HL-60/S4 (cell line): ENCODE results near the gene PPY.

Experiments
- in situ Hi-C: fragments of 300-500 bp; cut with MboI; formaldehyde crosslinking; loops from 2 replicates; pipeline ENCODE4 v1.14.3; 2022; ENCODE audit warnings: low sequenced_read_pairs

Gene PPY

GRCh38 chr17:43935204-43935925 is 6.9 kb downstream of the PPY start:
- in situ Hi-C loops: loop anchor here (25.0 kb wide), 1 partner anchor 227 kb away; the partner anchor contains the start of gene ASB16

GRCh38 chr17:43932923-43933322 is 9.4 kb downstream of the PPY start:
- in situ Hi-C loops: loop anchor here (25.0 kb wide), 1 partner anchor 229 kb away; the partner anchor contains the start of gene ASB16

- in situ Hi-C loops: loop anchor here (25.0 kb wide), 1 partner anchor 230 kb away; the partner anchor contains the start of gene ASB16
Measured at GRCh38 chr17:43932357-43932756, 9.9 kb downstream of the PPY start.

GRCh38 chr17:43931062-43931571 is 11.2 kb downstream of the PPY start:
- in situ Hi-C loops: loop anchor here (25.0 kb wide), 1 partner anchor 231 kb away; the partner anchor contains the start of gene ASB16

GRCh38 chr17:43928609-43929008 is 13.7 kb downstream of the PPY start:
- in situ Hi-C loops: loop anchor here (25.0 kb wide), 1 partner anchor 234 kb away; the partner anchor contains the start of gene ASB16

GRCh38 chr17:43927929-43928328 is 14.3 kb downstream of the PPY start:
- in situ Hi-C loops: loop anchor here (25.0 kb wide), 1 partner anchor 234 kb away; the partner anchor contains the start of gene ASB16

GRCh38 chr17:43927060-43927864 is 15.0 kb downstream of the PPY start:
- in situ Hi-C loops: loop anchor here (25.0 kb wide), 1 partner anchor 235 kb away; the partner anchor contains the start of gene ASB16

- in situ Hi-C loops: no loop called here
Measured at GRCh38 chr17:43924558-43924957, 17.7 kb downstream of the PPY start.

GRCh38 chr17:43920500-43921095 is 21.7 kb downstream of the PPY start:
- in situ Hi-C loops: no loop called here

- in situ Hi-C loops: no loop called here
Measured at GRCh38 chr17:43918026-43918389, 24.3 kb downstream of the PPY start.

- in situ Hi-C loops: no loop called here
Measured at GRCh38 chr17:43917348-43918025, 24.8 kb downstream of the PPY start.

GRCh38 chr17:43917016-43917347 is 25.3 kb downstream of the PPY start:
- in situ Hi-C loops: no loop called here

- in situ Hi-C loops: no loop called here
Measured at GRCh38 chr17:43916385-43916784, 25.9 kb downstream of the PPY start.

GRCh38 chr17:43915559-43915958 is 26.7 kb downstream of the PPY start:
- in situ Hi-C loops: no loop called here

GRCh38 chr17:43914451-43914850 is 27.8 kb downstream of the PPY start:
- in situ Hi-C loops: no loop called here

- in situ Hi-C loops: no loop called here
Measured at GRCh38 chr17:43913584-43913983, 28.7 kb downstream of the PPY start.

- in situ Hi-C loops: no loop called here
Measured at GRCh38 chr17:43912635-43913304, 29.5 kb downstream of the PPY start.

- in situ Hi-C loops: no loop called here
Measured at GRCh38 chr17:43911904-43912303, 30.4 kb downstream of the PPY start.

- in situ Hi-C loops: no loop called here
Measured at GRCh38 chr17:43909537-43910231, 32.6 kb downstream of the PPY start.
